ENCODE results near the gene CAPZB.
"Not testable (repeated sequence)": the region's sequence is repeated elsewhere in the genome, so short reads cannot be mapped to it uniquely, and the experiment has no call there.

CAPZB gene

GRCh38 chr1:19307794-19308508, 177.4 kb downstream of the CAPZB start:
- no peak for DNase-seq

GRCh38 chr1:19306941-19307340, 178.4 kb downstream of the CAPZB start:
- no peak for DNase-seq

GRCh38 chr1:19305880-19306279, 179.5 kb downstream of the CAPZB start:
- DNase-seq: no peak

- DNase-seq: not testable (repeated sequence)
Measured at GRCh38 chr1:19304081-19304480, 181.3 kb downstream of the CAPZB start.

GRCh38 chr1:19300211-19300610, 185.1 kb downstream of the CAPZB start:
- DNase-seq: no peak

- no peak for DNase-seq
Measured at GRCh38 chr1:19294638-19295037, 190.7 kb downstream of the CAPZB start.

- DNase-seq: no peak
Measured at GRCh38 chr1:19289244-19289643, 196.1 kb downstream of the CAPZB start.

All from T-helper 9 cell (primary cell).